Medulla oblongata (tissue), 1 donor: ENCODE data around the gene PRLH.

Source experiments
- DNase-seq: peaks from one replicate; pipeline ENCODE4 v3.0.0-alpha.2; 2015; ENCODE audit errors: extremely low spot score

Gene PRLH

GRCh38 chr2:237564526-237565131, 1.7 kb upstream of the PRLH start:
- no peak for DNase-seq

- no peak for DNase-seq
Observed at GRCh38 chr2:237565974-237566373, 400 bp upstream of the PRLH start.

GRCh38 chr2:237567276-237568029, 1.1 kb downstream of the PRLH start:
- DNase-seq, result peak; percentile 65

GRCh38 chr2:237568121-237568660, 1.8 kb downstream of the PRLH start:
- DNase-seq, result no peak

GRCh38 chr2:237569041-237569440, 2.7 kb downstream of the PRLH start:
- no peak for DNase-seq

- no peak for DNase-seq
Observed at GRCh38 chr2:237569896-237570295, 3.5 kb downstream of the PRLH start.

- DNase-seq, result no peak
Observed at GRCh38 chr2:237570776-237571335, 4.5 kb downstream of the PRLH start.

- DNase-seq, result no peak
Observed at GRCh38 chr2:237571551-237571950, 5.2 kb downstream of the PRLH start.

- peak; percentile 95 for DNase-seq
Observed at GRCh38 chr2:237572021-237572741, 5.8 kb downstream of the PRLH start.

GRCh38 chr2:237572742-237573101, 6.3 kb downstream of the PRLH start:
- no peak for DNase-seq

GRCh38 chr2:237573721-237574415, 7.5 kb downstream of the PRLH start:
- no peak for DNase-seq

- no peak for DNase-seq
Observed at GRCh38 chr2:237574467-237574866, 8.1 kb downstream of the PRLH start.

- DNase-seq, result no peak
Observed at GRCh38 chr2:237574894-237575868, 8.8 kb downstream of the PRLH start.

GRCh38 chr2:237575869-237576862, 9.8 kb downstream of the PRLH start:
- DNase-seq, result no peak

- no peak for DNase-seq
Observed at GRCh38 chr2:237576974-237577373, 10.6 kb downstream of the PRLH start.

GRCh38 chr2:237577458-237577857, 11.1 kb downstream of the PRLH start:
- no peak for DNase-seq

- DNase-seq, result no peak
Observed at GRCh38 chr2:237577956-237578870, 11.8 kb downstream of the PRLH start.

GRCh38 chr2:237581326-237581725, 15.0 kb downstream of the PRLH start:
- DNase-seq, result no peak
